ENCODE results near the gene GET4. TPM values are rescaled to one million over a fixed set of nuclear protein-coding genes. Genes with fewer than 3 reads are reported as not detected.

GET4 gene
- total and polyA plus RNA-seq, 2 of the 4 experiments (the other 2 are of a cell fraction): 11.3 to 30.9 TPM

Other genes starting within 250 kb of the GET4 start
- gene DNAAF5, start 149.9 kb upstream of the GET4 start, total RNA-seq (2012; rRNA removed): 12.4 and 13.9 TPM in 2 replicates
- gene DNAAF5, start 149.9 kb upstream of the GET4 start, polyA plus RNA-seq (2012; rRNA removed): 32.6 and 36.1 TPM in 2 replicates
- gene PRKAR1B, start 149.3 kb upstream of the GET4 start, total RNA-seq (2012; rRNA removed): 14.7 and 15.2 TPM in 2 replicates
- 19.8 and 20.2 TPM in 2 replicates for gene PRKAR1B, start 149.3 kb upstream of the GET4 start, polyA plus RNA-seq (2012; rRNA removed)
- gene SUN1, start 44.1 kb upstream of the GET4 start, total RNA-seq (2012; rRNA removed): 113 and 129 TPM in 2 replicates
- 155 and 239 TPM in 2 replicates for gene SUN1, start 44.1 kb upstream of the GET4 start, polyA plus RNA-seq (2012; rRNA removed)
- gene ADAP1, start 78.1 kb downstream of the GET4 start, total RNA-seq (2012; rRNA removed): 1.4 and 2.2 TPM in 2 replicates
- gene ADAP1, start 78.1 kb downstream of the GET4 start, polyA plus RNA-seq (2012; rRNA removed): 1.9 and 2.0 TPM in 2 replicates
- gene COX19, start 99.0 kb downstream of the GET4 start, total RNA-seq (2012; rRNA removed): 3.9 and 6.4 TPM in 2 replicates
- gene COX19, start 99.0 kb downstream of the GET4 start, polyA plus RNA-seq (2012; rRNA removed): 7.3 and 7.8 TPM in 2 replicates
- not detected in 2 replicates for gene CYP2W1, start 106.6 kb downstream of the GET4 start, total RNA-seq (2012; rRNA removed)
- not detected in 2 replicates for gene CYP2W1, start 106.6 kb downstream of the GET4 start, polyA plus RNA-seq (2012; rRNA removed)
- gene GPR146, start 168.0 kb downstream of the GET4 start, total RNA-seq (2012; rRNA removed): 0.83 and 2.2 TPM in 2 replicates
- 2.5 and 3.4 TPM in 2 replicates for gene GPR146, start 168.0 kb downstream of the GET4 start, polyA plus RNA-seq (2012; rRNA removed)
- gene GPER1, start 211.6 kb downstream of the GET4 start, total RNA-seq (2012; rRNA removed): 2.0 and 2.2 TPM in 2 replicates
- 5.8 and 6.3 TPM in 2 replicates for gene GPER1, start 211.6 kb downstream of the GET4 start, polyA plus RNA-seq (2012; rRNA removed)

All from IMR-90 (cell line).